Measurements from ENCODE around the gene IGFN1.
"Not testable (repeated sequence)": the region's sequence is repeated elsewhere in the genome, so short reads cannot be mapped to it uniquely, and the experiment has no call there.

IGFN1 gene

DNA sequence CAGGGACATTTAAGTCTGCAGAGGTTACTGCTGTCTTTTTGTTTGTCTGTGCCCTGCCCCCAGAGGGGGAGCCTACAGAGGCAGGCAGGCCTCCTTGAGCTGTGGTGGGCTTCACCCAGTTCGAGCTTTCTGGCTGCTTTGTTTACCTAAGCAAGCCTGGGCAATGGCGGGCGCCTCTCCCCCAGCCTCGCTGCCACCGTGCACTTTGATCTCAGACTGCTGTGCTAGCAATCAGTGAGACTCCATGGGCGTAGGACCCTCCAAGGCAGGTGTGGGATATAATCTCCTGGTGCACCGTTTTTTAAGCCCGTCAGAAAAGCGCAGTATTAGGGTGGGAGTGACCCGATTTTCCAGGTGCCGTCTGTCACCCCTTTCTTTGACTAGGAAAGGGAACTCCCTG, 49.0 kb downstream of the IGFN1 start:
- H2AK5ac ChIP-seq (ENCODE audit: low read length); H3K9ac ChIP-seq (ENCODE audit: low read length); H3K4me2 ChIP-seq (ENCODE audit: low read length); H3K4me1 ChIP-seq (ENCODE audit: control insufficient read depth, low read depth, low read length); H3K18ac ChIP-seq (ENCODE audit: low read length); H3K56ac ChIP-seq (ENCODE audit: low read length); DNase-seq; H3K23ac ChIP-seq (ENCODE audit: low read length); H3K27me3 ChIP-seq (ENCODE audit: insufficient read depth, low read length, poor library complexity); H3K79me2 ChIP-seq (ENCODE audit: control insufficient read depth, insufficient read depth, low read length); H2BK5ac ChIP-seq (ENCODE audit: low read length); H3K27ac ChIP-seq (ENCODE audit: low read depth, low read length); H3K79me1 ChIP-seq (ENCODE audit: low read length); H4K8ac ChIP-seq (ENCODE audit: low read depth, low read length); H3K36me3 ChIP-seq (ENCODE audit: control insufficient read depth, insufficient read depth, low read length); H4K5ac ChIP-seq (ENCODE audit: low read length); H3K4me3 ChIP-seq (ENCODE audit: low read length); H2BK15ac ChIP-seq (replicated peaks; ENCODE audit: low read depth); H3K4ac ChIP-seq (ENCODE audit: low read depth, low read length); H2BK120ac ChIP-seq (ENCODE audit: low read depth, low read length): not testable (repeated sequence)
- no CpG with 5 or more reads among the region's 11 CpGs for WGBS (ENCODE audit: extremely low coverage, insufficient coverage, low lambda C conversion rate)

DNA sequence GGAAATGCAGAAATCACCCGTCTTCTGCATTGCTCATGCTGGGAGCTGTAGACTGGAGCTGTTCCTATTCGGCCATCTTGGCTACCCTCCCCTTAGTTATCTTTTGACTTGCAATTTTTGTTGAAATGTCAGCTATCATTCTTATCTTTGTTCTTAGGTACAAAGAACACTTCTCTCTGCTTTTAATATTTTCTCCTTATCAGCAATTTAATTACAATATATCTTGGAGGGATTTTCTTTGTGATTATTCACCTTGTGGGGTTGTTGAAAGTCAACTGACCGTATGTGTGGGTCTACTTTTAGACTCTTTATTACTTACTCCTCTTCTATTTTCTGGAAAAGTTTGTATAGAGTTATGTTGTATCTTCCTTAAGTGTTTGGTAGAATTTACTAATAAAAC, 49.5 kb downstream of the IGFN1 start:
- DNase-seq = no peak
- Histone ChIP-seq H2AK5ac (ENCODE audit: low read length) (no peak overlapping the region), H3K4ac (ENCODE audit: low read depth, low read length) (no peak overlapping the region), H3K4me1 (ENCODE audit: control insufficient read depth, low read depth, low read length) (no peaks in the 10 kb centered on the region), H3K4me3 (ENCODE audit: low read length) (no peak overlapping the region), H4K5ac (ENCODE audit: low read length) (no peak overlapping the region), H3K56ac (ENCODE audit: low read length) (no peak overlapping the region), H3K4me2 (ENCODE audit: low read length) (no peak overlapping the region), H2BK120ac (ENCODE audit: low read depth, low read length) (no peak overlapping the region), H3K18ac (ENCODE audit: low read length) (no peak overlapping the region), H4K8ac (ENCODE audit: low read depth, low read length) (no peak overlapping the region), H3K27ac (ENCODE audit: low read depth, low read length) (no peak overlapping the region), H3K27me3 (ENCODE audit: insufficient read depth, low read length, poor library complexity) (no peaks in the 10 kb centered on the region), H3K23ac (ENCODE audit: low read length) (no peak overlapping the region), H3K79me1 (ENCODE audit: low read length) (no peaks in the 10 kb centered on the region), H2BK5ac (ENCODE audit: low read length) (no peak overlapping the region), H3K9ac (ENCODE audit: low read length) (no peak overlapping the region), H3K79me2 (ENCODE audit: control insufficient read depth, insufficient read depth, low read length) (no peaks in the 10 kb centered on the region), H2BK15ac (replicated peaks; ENCODE audit: low read depth) (no peak overlapping the region), H3K36me3 (ENCODE audit: control insufficient read depth, insufficient read depth, low read length) (no peaks in the 10 kb centered on the region)
- no CpG with 5 or more reads among the region's 3 CpGs for WGBS (ENCODE audit: extremely low coverage, insufficient coverage, low lambda C conversion rate)

DNA sequence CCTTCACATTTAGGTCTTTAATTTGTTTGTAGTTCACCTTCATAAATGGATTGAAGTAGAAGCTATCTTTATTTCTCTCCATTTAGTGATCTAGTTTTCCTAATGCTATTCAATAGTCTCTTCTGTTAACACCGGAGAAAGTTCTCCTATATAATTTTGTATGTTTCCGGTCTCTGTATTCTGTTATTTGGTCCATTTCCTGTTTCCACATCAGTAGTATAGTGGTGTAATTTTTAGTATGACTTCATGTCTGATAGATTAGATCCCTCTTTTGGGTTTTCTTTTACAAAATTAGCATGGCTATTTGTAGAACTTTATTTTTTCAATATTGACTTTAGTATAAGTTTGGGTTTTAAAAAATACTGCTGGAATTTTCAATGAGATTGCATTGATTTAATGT, 51.1 kb downstream of the IGFN1 start:
- H2BK120ac ChIP-seq (ENCODE audit: low read depth, low read length) = no peak overlapping the region
- no CpG with 5 or more reads among the region's 2 CpGs for WGBS (ENCODE audit: extremely low coverage, insufficient coverage, low lambda C conversion rate)
- H3K4ac ChIP-seq (ENCODE audit: low read depth, low read length) = no peak overlapping the region

DNA sequence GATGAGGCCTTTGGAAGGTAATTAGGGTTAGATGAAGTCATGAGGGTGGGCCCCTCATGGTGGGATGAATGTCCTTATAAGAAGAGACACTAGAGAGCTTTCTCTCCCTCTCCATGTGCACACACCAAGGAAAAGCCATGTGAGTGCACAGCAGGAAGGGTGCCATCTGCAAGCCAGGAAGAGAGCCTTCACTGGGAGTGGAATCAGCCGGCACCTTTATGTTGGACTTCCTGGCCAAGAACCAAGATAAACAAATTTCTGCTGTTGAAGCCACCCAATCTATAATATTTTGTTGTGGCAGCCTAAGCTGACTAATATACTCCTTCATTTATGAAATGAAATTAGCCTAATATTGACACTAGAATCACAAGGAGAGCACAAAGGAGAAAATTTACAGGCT, 54.5 kb downstream of the IGFN1 start:
- Histone ChIP-seq H2AK5ac (ENCODE audit: low read length) (no peak overlapping the region), H3K18ac (ENCODE audit: low read length) (no peak overlapping the region), H4K5ac (ENCODE audit: low read length) (no peak overlapping the region), H2BK5ac (ENCODE audit: low read length) (no peak overlapping the region), H3K56ac (ENCODE audit: low read length) (no peak overlapping the region), H3K79me2 (ENCODE audit: control insufficient read depth, insufficient read depth, low read length) (no peaks in the 10 kb centered on the region), H3K27me3 (ENCODE audit: insufficient read depth, low read length, poor library complexity) (no peaks in the 10 kb centered on the region), H3K27ac (ENCODE audit: low read depth, low read length) (no peak overlapping the region), H3K23ac (ENCODE audit: low read length) (no peak overlapping the region), H3K4me2 (ENCODE audit: low read length) (no peak overlapping the region), H3K4ac (ENCODE audit: low read depth, low read length) (no peak overlapping the region), H4K8ac (ENCODE audit: low read depth, low read length) (no peak overlapping the region), H2BK15ac (replicated peaks; ENCODE audit: low read depth) (no peak overlapping the region), H3K79me1 (ENCODE audit: low read length) (no peaks in the 10 kb centered on the region), H3K4me1 (ENCODE audit: control insufficient read depth, low read depth, low read length) (no peaks in the 10 kb centered on the region), H3K4me3 (ENCODE audit: low read length) (no peak overlapping the region), H3K36me3 (ENCODE audit: control insufficient read depth, insufficient read depth, low read length) (no peaks in the 10 kb centered on the region), H2BK120ac (ENCODE audit: low read depth, low read length) (no peak overlapping the region), H3K9ac (ENCODE audit: low read length) (no peak overlapping the region)
- no CpG with 5 or more reads among the region's 1 CpG for WGBS (ENCODE audit: extremely low coverage, insufficient coverage, low lambda C conversion rate)
- no peak for DNase-seq

More for the DNA sequence above, 51.1 kb downstream of the IGFN1 start:
- H3K36me3 ChIP-seq (ENCODE audit: control insufficient read depth, insufficient read depth, low read length) = no peaks in the 10 kb centered on the region
- no peak overlapping the region for H3K4me3 ChIP-seq (ENCODE audit: low read length)
- no peak overlapping the region for H3K18ac ChIP-seq (ENCODE audit: low read length)
- H3K4me1 ChIP-seq (ENCODE audit: control insufficient read depth, low read depth, low read length) = no peaks in the 10 kb centered on the region
- no peaks in the 10 kb centered on the region for H3K79me1 ChIP-seq (ENCODE audit: low read length)
- H3K23ac ChIP-seq (ENCODE audit: low read length) = no peak overlapping the region
- H4K5ac ChIP-seq (ENCODE audit: low read length) = no peak overlapping the region
- H3K56ac ChIP-seq (ENCODE audit: low read length) = no peak overlapping the region
- no peak overlapping the region for H3K4me2 ChIP-seq (ENCODE audit: low read length)
- no peaks in the 10 kb centered on the region for H3K27me3 ChIP-seq (ENCODE audit: insufficient read depth, low read length, poor library complexity)
- no peak overlapping the region for H3K27ac ChIP-seq (ENCODE audit: low read depth, low read length)
- no peak overlapping the region for H2BK15ac ChIP-seq (replicated peaks; ENCODE audit: low read depth)
- H2BK5ac ChIP-seq (ENCODE audit: low read length) = no peak overlapping the region
- H3K9ac ChIP-seq (ENCODE audit: low read length) = no peak overlapping the region
- no peaks in the 10 kb centered on the region for H3K79me2 ChIP-seq (ENCODE audit: control insufficient read depth, insufficient read depth, low read length)
- no peak for DNase-seq
- H2AK5ac ChIP-seq (ENCODE audit: low read length) = no peak overlapping the region
- no peak overlapping the region for H4K8ac ChIP-seq (ENCODE audit: low read depth, low read length)

GRCh38 chr1:201248721-201249559, 58.3 kb downstream of the IGFN1 start:
- no peak overlapping the region for H4K8ac ChIP-seq (ENCODE audit: low read depth, low read length)
- H2BK120ac ChIP-seq (ENCODE audit: low read depth, low read length) = no peak overlapping the region
- H2BK5ac ChIP-seq (ENCODE audit: low read length) = no peak overlapping the region
- no peak overlapping the region for H3K18ac ChIP-seq (ENCODE audit: low read length)
- H3K36me3 ChIP-seq (ENCODE audit: control insufficient read depth, insufficient read depth, low read length) = no peaks in the 10 kb centered on the region
- H2BK15ac ChIP-seq (replicated peaks; ENCODE audit: low read depth) = no peak overlapping the region
- H3K27me3 ChIP-seq (ENCODE audit: insufficient read depth, low read length, poor library complexity) = no peaks in the 10 kb centered on the region
- H3K27ac ChIP-seq (ENCODE audit: low read depth, low read length) = no peak overlapping the region
- no peaks in the 10 kb centered on the region for H3K79me2 ChIP-seq (ENCODE audit: control insufficient read depth, insufficient read depth, low read length)
- no CpG with 5 or more reads among the region's 14 CpGs for WGBS (ENCODE audit: extremely low coverage, insufficient coverage, low lambda C conversion rate)
- no peak overlapping the region for H3K23ac ChIP-seq (ENCODE audit: low read length)
- H3K4me1 ChIP-seq (ENCODE audit: control insufficient read depth, low read depth, low read length) = no peaks in the 10 kb centered on the region
- H3K4me2 ChIP-seq (ENCODE audit: low read length) = no peak overlapping the region
- no peak overlapping the region for H3K4ac ChIP-seq (ENCODE audit: low read depth, low read length)
- DNase-seq = no peak
- H3K56ac ChIP-seq (ENCODE audit: low read length) = no peak overlapping the region
- H3K79me1 ChIP-seq (ENCODE audit: low read length) = no peaks in the 10 kb centered on the region
- H2AK5ac ChIP-seq (ENCODE audit: low read length) = no peak overlapping the region
- H4K5ac ChIP-seq (ENCODE audit: low read length) = no peak overlapping the region
- H3K4me3 ChIP-seq (ENCODE audit: low read length) = no peak overlapping the region
- H3K9ac ChIP-seq (ENCODE audit: low read length) = no peak overlapping the region

Measured in mesendoderm (in vitro differentiated cells).